ENCODE results near the gene DNAJB5.

DNA sequence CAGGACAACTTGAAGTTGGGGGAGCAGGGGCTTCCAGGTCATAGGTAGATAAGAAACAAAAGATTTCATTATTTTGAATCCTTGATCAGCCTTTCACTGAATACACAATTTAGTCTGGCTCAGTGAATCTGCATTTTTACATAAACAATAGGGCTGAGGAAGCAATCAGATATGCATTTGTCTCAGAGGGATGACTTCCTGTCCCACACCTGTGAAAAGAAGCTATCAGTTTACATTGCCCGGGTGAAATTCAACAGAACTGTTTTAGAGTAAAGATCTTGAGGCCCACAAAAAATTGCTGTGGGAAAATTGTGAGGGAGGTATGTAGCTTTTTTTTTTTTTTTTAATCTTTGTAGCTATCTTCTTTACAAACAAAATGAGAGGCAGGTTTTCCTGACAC is 38.3 kb downstream of the DNAJB5 start:
- TF ChIP-seq CTCF (IDR thresholded peaks at IDR 0.05) (no peak), POLR2A (IDR thresholded peaks at IDR 0.05) (no peak)
